Measurements from ENCODE around the gene ARHGEF38.

ARHGEF38 gene

GRCh38 chr4:105591573-105591972 lies 39.2 kb downstream of the ARHGEF38 start:
- Histone ChIP-seq H3K36me3 (ENCODE audit: insufficient read depth, low read length) (no peaks in the 10 kb centered on the region), H3K4me1 (ENCODE audit: control insufficient read depth, insufficient read depth, low read length, unreplicated experiment) (peaks cover 13% of the 10 kb centered on the region), H3K27ac (ENCODE audit: low read depth, low read length) (no peak overlapping the region), H3K4me3 (ENCODE audit: low read depth, low read length) (no peak overlapping the region), H3K27me3 (ENCODE audit: insufficient read depth, low read length) (no peaks in the 10 kb centered on the region), H3K79me2 (ENCODE audit: control insufficient read depth, insufficient read depth, low read length, unreplicated experiment) (no peaks in the 10 kb centered on the region), H2AFZ (ENCODE audit: low read length, unreplicated experiment) (no peak overlapping the region)

- no peak overlapping the region for H3K27ac ChIP-seq (ENCODE audit: low read depth, low read length)
- H2AFZ ChIP-seq (ENCODE audit: low read length, unreplicated experiment): no peak overlapping the region
- H3K36me3 ChIP-seq (ENCODE audit: insufficient read depth, low read length): no peaks in the 10 kb centered on the region
- H3K79me2 ChIP-seq (ENCODE audit: control insufficient read depth, insufficient read depth, low read length, unreplicated experiment): no peaks in the 10 kb centered on the region
- no peak overlapping the region for H3K4me3 ChIP-seq (ENCODE audit: low read depth, low read length)
- no peaks in the 10 kb centered on the region for H3K27me3 ChIP-seq (ENCODE audit: insufficient read depth, low read length)
- peaks cover 11% of the 10 kb centered on the region for H3K4me1 ChIP-seq (ENCODE audit: control insufficient read depth, insufficient read depth, low read length, unreplicated experiment)
Observed at GRCh38 chr4:105594099-105595010, 41.9 kb downstream of the ARHGEF38 start.

GRCh38 chr4:105596684-105597083 lies 44.3 kb downstream of the ARHGEF38 start:
- no peak overlapping the region for H2AFZ ChIP-seq (ENCODE audit: low read length, unreplicated experiment)
- H3K4me3 ChIP-seq (ENCODE audit: low read depth, low read length): no peak overlapping the region
- H3K36me3 ChIP-seq (ENCODE audit: insufficient read depth, low read length): no peaks in the 10 kb centered on the region
- no peaks in the 10 kb centered on the region for H3K79me2 ChIP-seq (ENCODE audit: control insufficient read depth, insufficient read depth, low read length, unreplicated experiment)
- H3K27ac ChIP-seq (ENCODE audit: low read depth, low read length): no peak overlapping the region
- H3K4me1 ChIP-seq (ENCODE audit: control insufficient read depth, insufficient read depth, low read length, unreplicated experiment): peaks cover 11% of the 10 kb centered on the region
- peaks cover 8% of the 10 kb centered on the region; the same call in 1 of the 2 replicates for H3K27me3 ChIP-seq (ENCODE audit: insufficient read depth, low read length)

GRCh38 chr4:105598052-105598451 lies 45.6 kb downstream of the ARHGEF38 start:
- Histone ChIP-seq H3K27ac (ENCODE audit: low read depth, low read length) (no peak overlapping the region), H3K79me2 (ENCODE audit: control insufficient read depth, insufficient read depth, low read length, unreplicated experiment) (no peaks in the 10 kb centered on the region), H3K27me3 (ENCODE audit: insufficient read depth, low read length) (peaks cover 8% of the 10 kb centered on the region; the same call in 1 of the 2 replicates), H2AFZ (ENCODE audit: low read length, unreplicated experiment) (no peak overlapping the region), H3K4me3 (ENCODE audit: low read depth, low read length) (no peak overlapping the region), H3K4me1 (ENCODE audit: control insufficient read depth, insufficient read depth, low read length, unreplicated experiment) (peaks cover 11% of the 10 kb centered on the region), H3K36me3 (ENCODE audit: insufficient read depth, low read length) (no peaks in the 10 kb centered on the region)

GRCh38 chr4:105598787-105599186 lies 46.4 kb downstream of the ARHGEF38 start:
- Histone ChIP-seq H3K36me3 (ENCODE audit: insufficient read depth, low read length) (no peaks in the 10 kb centered on the region), H3K79me2 (ENCODE audit: control insufficient read depth, insufficient read depth, low read length, unreplicated experiment) (no peaks in the 10 kb centered on the region), H3K27me3 (ENCODE audit: insufficient read depth, low read length) (peaks cover 8% of the 10 kb centered on the region; the same call in 1 of the 2 replicates), H3K4me1 (ENCODE audit: control insufficient read depth, insufficient read depth, low read length, unreplicated experiment) (peaks cover 11% of the 10 kb centered on the region), H3K27ac (ENCODE audit: low read depth, low read length) (no peak overlapping the region), H3K4me3 (ENCODE audit: low read depth, low read length) (no peak overlapping the region), H2AFZ (ENCODE audit: low read length, unreplicated experiment) (no peak overlapping the region)

- H3K79me2 ChIP-seq (ENCODE audit: control insufficient read depth, insufficient read depth, low read length, unreplicated experiment): no peaks in the 10 kb centered on the region
- H3K36me3 ChIP-seq (ENCODE audit: insufficient read depth, low read length): no peaks in the 10 kb centered on the region
- no peak overlapping the region for H3K27ac ChIP-seq (ENCODE audit: low read depth, low read length)
Observed at GRCh38 chr4:105599482-105599881, 47.1 kb downstream of the ARHGEF38 start.

GRCh38 chr4:105599932-105600655 lies 47.7 kb downstream of the ARHGEF38 start:
- no peak overlapping the region for H2AFZ ChIP-seq (ENCODE audit: low read length, unreplicated experiment)
- H3K79me2 ChIP-seq (ENCODE audit: control insufficient read depth, insufficient read depth, low read length, unreplicated experiment): no peaks in the 10 kb centered on the region
- peaks cover 4% of the 10 kb centered on the region for H3K4me1 ChIP-seq (ENCODE audit: control insufficient read depth, insufficient read depth, low read length, unreplicated experiment)
- no peak overlapping the region for H3K27ac ChIP-seq (ENCODE audit: low read depth, low read length)
- no peaks in the 10 kb centered on the region for H3K36me3 ChIP-seq (ENCODE audit: insufficient read depth, low read length)
- peaks cover 8% of the 10 kb centered on the region; the same call in 1 of the 2 replicates for H3K27me3 ChIP-seq (ENCODE audit: insufficient read depth, low read length)
- no peak overlapping the region for H3K4me3 ChIP-seq (ENCODE audit: low read depth, low read length)

More at GRCh38 chr4:105599482-105599881, 47.1 kb downstream of the ARHGEF38 start:
- Histone ChIP-seq H2AFZ (ENCODE audit: low read length, unreplicated experiment) (no peak overlapping the region), H3K27me3 (ENCODE audit: insufficient read depth, low read length) (peaks cover 8% of the 10 kb centered on the region; the same call in 1 of the 2 replicates), H3K4me1 (ENCODE audit: control insufficient read depth, insufficient read depth, low read length, unreplicated experiment) (peaks cover 8% of the 10 kb centered on the region), H3K4me3 (ENCODE audit: low read depth, low read length) (no peak overlapping the region)

- no peak overlapping the region for H3K27ac ChIP-seq (ENCODE audit: low read depth, low read length)
- H3K4me3 ChIP-seq (ENCODE audit: low read depth, low read length): no peak overlapping the region
- H3K79me2 ChIP-seq (ENCODE audit: control insufficient read depth, insufficient read depth, low read length, unreplicated experiment): no peaks in the 10 kb centered on the region
- H3K36me3 ChIP-seq (ENCODE audit: insufficient read depth, low read length): no peaks in the 10 kb centered on the region
- H2AFZ ChIP-seq (ENCODE audit: low read length, unreplicated experiment): no peak overlapping the region
- peaks cover 4% of the 10 kb centered on the region for H3K4me1 ChIP-seq (ENCODE audit: control insufficient read depth, insufficient read depth, low read length, unreplicated experiment)
- peaks cover 8% of the 10 kb centered on the region; the same call in 1 of the 2 replicates for H3K27me3 ChIP-seq (ENCODE audit: insufficient read depth, low read length)
Observed at GRCh38 chr4:105600951-105601350, 48.5 kb downstream of the ARHGEF38 start.

GRCh38 chr4:105601406-105601805 lies 49.0 kb downstream of the ARHGEF38 start:
- H3K36me3 ChIP-seq (ENCODE audit: insufficient read depth, low read length): no peaks in the 10 kb centered on the region
- H3K4me1 ChIP-seq (ENCODE audit: control insufficient read depth, insufficient read depth, low read length, unreplicated experiment): peaks cover 4% of the 10 kb centered on the region
- peaks cover 8% of the 10 kb centered on the region; the same call in 1 of the 2 replicates for H3K27me3 ChIP-seq (ENCODE audit: insufficient read depth, low read length)
- H2AFZ ChIP-seq (ENCODE audit: low read length, unreplicated experiment): no peak overlapping the region
- H3K27ac ChIP-seq (ENCODE audit: low read depth, low read length): no peak overlapping the region
- H3K79me2 ChIP-seq (ENCODE audit: control insufficient read depth, insufficient read depth, low read length, unreplicated experiment): no peaks in the 10 kb centered on the region
- no peak overlapping the region for H3K4me3 ChIP-seq (ENCODE audit: low read depth, low read length)

GRCh38 chr4:105603158-105603557 lies 50.7 kb downstream of the ARHGEF38 start:
- H3K27ac ChIP-seq (ENCODE audit: low read depth, low read length): no peak overlapping the region
- no peak overlapping the region for H3K4me3 ChIP-seq (ENCODE audit: low read depth, low read length)
- H3K27me3 ChIP-seq (ENCODE audit: insufficient read depth, low read length): peaks cover 8% of the 10 kb centered on the region; the same call in 1 of the 2 replicates
- peaks cover 4% of the 10 kb centered on the region for H3K4me1 ChIP-seq (ENCODE audit: control insufficient read depth, insufficient read depth, low read length, unreplicated experiment)
- no peak overlapping the region for H2AFZ ChIP-seq (ENCODE audit: low read length, unreplicated experiment)
- H3K79me2 ChIP-seq (ENCODE audit: control insufficient read depth, insufficient read depth, low read length, unreplicated experiment): no peaks in the 10 kb centered on the region
- H3K36me3 ChIP-seq (ENCODE audit: insufficient read depth, low read length): no peaks in the 10 kb centered on the region
